Mucosa of descending colon (tissue), 3 donors: ENCODE measurements around the gene PSMC1. TPM values are rescaled to one million over a fixed set of nuclear protein-coding genes. Genes with fewer than 3 reads are reported as not detected.

ENCODE experiments used
- ATAC-seq: fragments of 200-7000 bp; cut with Tn5 transposase; one replicate; pipeline ENCODE4 v1.9.1; 2020; ENCODE audit warnings: mild to moderate bottlenecking, moderate library complexity
- DNase-seq, 3 donors: peaks; one replicate each; pipeline ENCODE4 v3.0.0-alpha.2; 2020
- H3K36me3 ChIP-seq: fragments of 200-600 bp; one replicate; pipeline ENCODE4 v1.8.0; 2021; ENCODE audit warnings: low read depth, mild to moderate bottlenecking
- H3K4me1 ChIP-seq: fragments of 200-600 bp; one replicate; pipeline ENCODE4 v1.8.0; 2021; ENCODE audit warnings: low read depth, mild to moderate bottlenecking
- H3K4me3 ChIP-seq: fragments of 200-600 bp; one replicate; pipeline ENCODE4 v1.8.0; 2021; ENCODE audit warnings: mild to moderate bottlenecking
- H3K9me3 ChIP-seq: fragments of 200-600 bp; one replicate; pipeline ENCODE4 v1.8.0; 2021; ENCODE audit warnings: mild to moderate bottlenecking
- CTCF ChIP-seq: fragments of 200-600 bp; IDR thresholded peaks from one replicate; pipeline ENCODE4 v1.8.0; 2022; ENCODE audit warnings: antibody characterized with exemption, mild to moderate bottlenecking
- intact Hi-C, 2 donors: fragments of 100-400 bp; cut with DNase I in 1 of 2; cut with micrococcal nuclease in 1 of 2; formaldehyde crosslinking; loops; one replicate each; pipeline versions ENCODE4 v1.11.0 to v1.11.1; 2022; cut with DNase I, micrococcal nuclease
- total RNA-seq, 3 donors: library from RNA; stranded (reverse); fragmentation: NEBNext Ultra II Directional in 2 of 3; extraction: Animal tissue kit (Norgen Biotek cat#: 25700) in 2 of 3; gene quantifications; one replicate each; pipeline versions ENCODE4 v1.2.1 to v1.2.4, GENCODE V29; 2021 to 2023
- donor health status: DM: no; HTN: no; CAD: no; lungs with moderate emphysema.
- donor health status: DM: no; HTN: no; CAD: no.
- donor health status: DM: no; HTN: yes; CAD: no.

Gene PSMC1
- total RNA-seq, 3 donors from 2014 or later: 70.2 to 79.6 (median 78.6) TPM

GRCh38 chr14:90273532-90273931 lies 17.2 kb downstream of the PSMC1 start:
- ATAC-seq (no peak), DNase-seq (no peak)
- no peak overlapping the region for H3K4me3 ChIP-seq
- peaks cover 10% of the 10 kb centered on the region for H3K36me3 ChIP-seq
- H3K9me3 ChIP-seq: no peaks in the 10 kb centered on the region
- H3K4me1 ChIP-seq: no peaks in the 10 kb centered on the region
- TF ChIP-seq CTCF: no peak
- intact Hi-C loops: no loop called here

GRCh38 chr14:90274019-90274418 lies 17.7 kb downstream of the PSMC1 start:
- intact Hi-C loops: no loop called here
- peak; percentile 21 for ATAC-seq
- Histone ChIP-seq H3K36me3 (peaks cover 10% of the 10 kb centered on the region), H3K4me1 (no peaks in the 10 kb centered on the region), H3K4me3 (no peak overlapping the region), H3K9me3 (no peaks in the 10 kb centered on the region)
- DNase-seq: no peak
- TF ChIP-seq CTCF: no peak

- no peaks in the 10 kb centered on the region for H3K9me3 ChIP-seq
- H3K4me1 ChIP-seq: no peaks in the 10 kb centered on the region
- intact Hi-C loops: no loop called here
- DNase-seq (no peak), ATAC-seq (no peak)
- TF ChIP-seq CTCF: no peak
- H3K36me3 ChIP-seq: peaks cover 10% of the 10 kb centered on the region
- no peak overlapping the region for H3K4me3 ChIP-seq
Measured at GRCh38 chr14:90274808-90275457, 18.6 kb downstream of the PSMC1 start.

GRCh38 chr14:90275458-90275814 lies 19.1 kb downstream of the PSMC1 start:
- ATAC-seq (no peak), DNase-seq (no peak)
- Histone ChIP-seq H3K9me3 (no peaks in the 10 kb centered on the region), H3K4me3 (no peak overlapping the region), H3K36me3 (peaks cover 10% of the 10 kb centered on the region), H3K4me1 (no peaks in the 10 kb centered on the region)
- intact Hi-C loops: no loop called here
- TF ChIP-seq CTCF: no peak

- Histone ChIP-seq H3K4me3 (no peak overlapping the region), H3K36me3 (peaks cover 7% of the 10 kb centered on the region), H3K9me3 (no peaks in the 10 kb centered on the region), H3K4me1 (no peaks in the 10 kb centered on the region)
- DNase-seq (no peak), ATAC-seq (peak; percentile 7)
- TF ChIP-seq CTCF: no peak
- intact Hi-C loops: no loop called here
Measured at GRCh38 chr14:90275820-90276219, 19.5 kb downstream of the PSMC1 start.
